A549 treated with CORT108297 at 1 μM for 4 hours (cell line): ENCODE measurements around the gene ACBD6. TPM values are rescaled to one million over a fixed set of nuclear protein-coding genes. Genes with fewer than 3 reads are reported as not detected.

ENCODE experiments used
- total RNA-seq: library from RNA; stranded (reverse); fragments of 200-300 nt; extraction: Qiagen RNA extraction; gene quantifications from 5 replicates; pipeline ENCODE4 v1.2.3, GENCODE V29; 2022

ACBD6 gene
- 49.4 to 58.8 TPM (median 56.0 TPM) in 5 replicates for total RNA-seq

DNA sequence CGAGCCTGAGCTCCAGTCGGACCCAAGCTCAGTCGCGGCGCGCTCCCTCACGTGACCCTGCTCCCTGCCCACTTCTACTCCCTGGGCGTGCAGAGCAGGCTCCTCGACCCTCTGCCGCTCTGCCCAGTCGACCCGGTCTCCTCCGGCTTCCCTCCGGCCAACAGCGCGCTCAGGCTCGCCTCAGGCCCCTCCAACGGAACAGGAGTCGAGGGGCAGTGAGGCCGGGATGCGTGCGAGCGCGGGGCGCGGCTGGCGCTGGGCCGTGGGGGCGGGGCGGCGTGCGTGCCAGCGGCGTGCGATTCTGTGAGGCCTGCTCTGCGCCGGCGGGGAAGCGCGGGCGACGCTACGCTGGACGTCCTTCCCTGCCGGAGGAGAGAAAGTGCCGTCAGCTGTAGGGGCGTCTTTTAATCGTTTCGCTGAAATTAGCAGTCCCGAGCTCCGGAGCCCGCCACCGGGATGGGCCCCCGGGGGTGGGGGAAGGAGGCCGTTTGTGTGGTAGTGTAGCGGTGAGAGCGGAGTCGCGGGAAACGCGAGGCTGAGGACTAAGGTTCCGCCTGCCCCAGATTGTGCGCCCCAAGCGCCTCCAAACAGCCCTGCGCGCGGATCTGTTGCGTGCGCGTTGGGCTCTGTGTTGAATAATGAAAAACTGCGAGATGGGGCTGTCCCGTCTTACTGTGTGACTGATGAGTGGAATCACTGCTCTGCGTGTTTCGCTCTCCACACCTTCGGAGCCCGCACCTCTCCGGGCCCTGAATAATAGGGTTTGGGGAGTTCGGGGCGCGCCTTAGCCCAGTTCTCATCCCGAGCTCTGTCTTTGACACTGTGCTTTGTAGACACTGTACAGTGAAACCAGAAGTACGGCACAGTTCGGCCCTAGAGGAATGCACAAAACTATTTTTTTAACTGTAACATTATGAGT lies at the start of gene ACBD6:
ACBD6 (minus strand) TSS at position 217 of the 919 bp plus-strand sequence. CDS start 311 bp downstream, outside the sequence.

Other genes with a start within 250 kb of the ACBD6 start
- gene OVAAL, start 56.4 kb upstream of the ACBD6 start, total RNA-seq = 0.06 to 0.12 TPM (median 0.08 TPM) in 3 of 5 replicates, not detected in the others
- gene XPR1, start 129.4 kb upstream of the ACBD6 start, total RNA-seq = 18.3 to 29.5 TPM (median 21.4 TPM) in 5 replicates